Endometrial microvascular endothelial cells (primary cell): ENCODE measurements around the gene CLIC5. TPM values are rescaled to one million over a fixed set of nuclear protein-coding genes. Genes with fewer than 3 reads are reported as not detected.

Source experiments
- in situ Hi-C: cut with HindIII; loops from 2 replicates; pipeline ENCODE4 v1.10.0; 2017; ENCODE audit warnings: low sequenced_read_pairs, low pct_unique_long_range_greater_than_20kb; ENCODE audit errors: inconsistent ontology term
- total RNA-seq: library from RNA; depleted of rRNA; stranded (reverse); fragments of >200 nt; gene quantifications from one replicate; pipeline ENCODE4 v1.2.3, GENCODE V29; 2015; ENCODE audit errors: inconsistent ontology term

The CLIC5 gene
- total RNA-seq, 1 donor from 2014 or later: not detected

DNA sequence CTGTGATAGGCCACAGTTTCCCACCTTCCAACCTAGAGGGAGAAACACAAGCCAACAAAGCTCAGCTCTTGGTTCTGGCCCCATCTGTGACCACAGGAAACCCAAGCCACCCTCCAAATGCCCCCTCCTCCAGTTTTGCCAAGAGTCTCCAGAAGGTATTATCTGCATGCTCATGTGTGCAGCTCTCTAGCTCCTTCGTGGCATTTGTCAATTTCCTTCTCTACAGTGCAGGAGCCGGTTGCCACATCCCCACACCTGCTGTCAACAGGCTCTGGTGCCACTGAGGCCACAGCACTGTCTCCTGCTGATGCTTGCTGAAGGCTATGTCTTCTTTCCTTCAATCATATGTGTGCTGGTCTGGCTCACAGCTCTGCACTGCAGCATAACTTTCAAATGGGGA, 177.2 kb downstream of the CLIC5 start:
- in situ Hi-C loops: no loop called here

DNA sequence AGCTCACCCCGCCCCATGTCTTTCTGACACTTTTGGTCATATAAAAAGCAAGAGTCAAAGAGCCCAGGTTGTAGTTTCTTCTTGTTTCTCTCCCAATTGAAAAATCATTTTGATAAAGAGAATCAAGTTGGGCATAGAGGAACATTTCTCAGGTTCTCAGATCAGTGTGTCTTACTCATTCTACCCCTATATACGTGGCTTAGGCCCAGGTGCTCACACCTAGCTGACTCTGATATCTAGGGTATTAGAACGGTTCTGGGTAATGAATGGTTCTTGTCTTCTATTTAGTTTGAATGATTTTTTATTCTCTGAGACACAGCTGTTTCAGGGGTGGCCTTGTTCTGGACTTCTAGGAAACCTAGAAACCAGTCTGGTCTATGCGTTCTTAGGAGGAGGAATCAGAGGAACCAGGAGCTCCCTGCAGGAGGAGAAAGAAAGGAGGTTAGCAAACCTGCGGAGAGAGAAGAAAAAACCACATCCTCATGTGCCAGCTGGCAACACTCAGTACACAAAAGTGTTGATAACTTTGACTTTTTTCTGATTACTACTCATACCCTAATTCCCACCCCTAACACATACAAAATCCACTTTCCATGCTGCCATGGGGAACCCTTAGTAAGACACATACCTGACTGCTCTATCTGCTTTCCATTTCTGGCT, 178.0 kb downstream of the CLIC5 start:
- in situ Hi-C loops: no loop called here

- in situ Hi-C loops: no loop called here
These were observed 178.7 kb downstream of the CLIC5 start for GRCh38 chr6:45836984-45837383.

DNA sequence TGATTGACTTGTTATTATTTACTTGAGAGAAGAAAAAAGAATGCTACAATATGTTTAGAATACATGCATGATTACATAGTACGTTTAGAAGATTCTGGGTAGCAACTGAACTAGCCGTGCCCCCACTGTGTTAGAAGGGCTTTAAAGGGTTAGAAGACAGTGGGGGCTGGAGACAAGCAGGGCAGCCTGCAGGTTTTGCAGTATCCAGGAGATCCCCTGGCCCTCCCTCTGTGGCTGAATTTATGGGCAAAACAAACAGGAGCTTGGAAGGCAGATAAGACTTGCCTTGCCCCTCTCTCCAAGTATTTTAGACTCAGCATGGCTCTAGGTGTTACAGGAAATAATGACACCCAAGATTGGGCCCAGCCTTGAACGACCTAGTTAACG, 179.2 kb downstream of the CLIC5 start:
- in situ Hi-C loops: no loop called here

GRCh38 chr6:45835721-45836437, 179.8 kb downstream of the CLIC5 start:
- in situ Hi-C loops: no loop called here

DNA sequence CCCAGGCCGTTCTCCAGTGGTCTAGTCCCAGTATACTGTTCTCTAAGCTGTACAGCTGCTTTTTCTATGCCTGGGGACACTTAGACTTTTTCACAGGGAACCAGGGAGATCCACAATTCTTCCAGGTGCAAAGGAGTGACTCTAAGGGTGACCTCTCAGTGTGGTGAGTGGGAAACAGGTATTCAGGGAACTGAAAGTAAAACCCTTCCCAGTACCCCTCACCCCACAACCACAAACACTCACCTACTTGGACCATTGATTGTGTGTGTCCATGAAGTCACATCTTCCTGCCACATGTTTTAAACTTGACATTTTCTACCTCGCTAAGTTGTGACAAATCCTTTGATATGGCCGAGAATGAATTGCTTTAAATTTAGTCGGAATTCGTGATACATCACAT, 183.6 kb downstream of the CLIC5 start:
- in situ Hi-C loops: no loop called here

Other genes starting within 250 kb of the CLIC5 start
- gene ENPP4, start 114.1 kb upstream of the CLIC5 start, total RNA-seq: 3.1 TPM
- not detected for gene ENPP5, start 155.1 kb upstream of the CLIC5 start, total RNA-seq